GM12865 (cell line): Measurements from ENCODE around the gene EMC1.

Source experiments
- DNase-seq: peaks from one replicate; pipeline ENCODE4 v3.0.0; 2010; ENCODE audit warnings: low read depth
- H3K4me3 ChIP-seq: 2 replicates; pipeline ENCODE4 v1.5.1; 2011; ENCODE audit warnings: mild to moderate bottlenecking, low read depth, low read length, control low read depth
- TF ChIP-seq, protein P1 (sequence below): IDR thresholded peaks from 2 replicates; pipeline ENCODE4 v1.5.1; 2011; ENCODE audit warnings: low read length, control low read depth, low read depth, inconsistent platforms; ENCODE audit not compliant: insufficient read depth; ENCODE audit errors: missing control alignments

Gene EMC1

DNA sequence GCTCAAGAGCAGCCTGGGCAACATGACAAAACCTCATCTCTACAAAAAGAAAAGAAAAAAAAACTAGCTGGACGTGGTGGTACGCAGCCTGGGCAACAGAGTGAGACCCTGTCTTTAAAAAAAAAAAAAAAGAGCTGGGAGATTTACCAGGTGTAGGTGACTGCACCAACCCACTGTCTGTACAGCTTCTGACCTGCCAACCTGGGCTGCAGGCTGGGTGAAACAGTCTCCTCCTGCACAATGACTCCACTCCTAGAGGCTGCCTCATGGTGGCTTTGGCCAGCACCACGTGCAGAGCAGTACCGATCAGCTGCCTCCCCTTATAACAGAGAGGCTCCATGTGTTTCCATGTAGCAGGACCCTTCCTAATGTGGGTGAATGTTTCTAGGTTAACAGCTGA, 4.0 kb upstream of the EMC1 start:
- DNase-seq = no peak
- no peak overlapping the region for H3K4me3 ChIP-seq
- TF ChIP-seq, protein P1, sequence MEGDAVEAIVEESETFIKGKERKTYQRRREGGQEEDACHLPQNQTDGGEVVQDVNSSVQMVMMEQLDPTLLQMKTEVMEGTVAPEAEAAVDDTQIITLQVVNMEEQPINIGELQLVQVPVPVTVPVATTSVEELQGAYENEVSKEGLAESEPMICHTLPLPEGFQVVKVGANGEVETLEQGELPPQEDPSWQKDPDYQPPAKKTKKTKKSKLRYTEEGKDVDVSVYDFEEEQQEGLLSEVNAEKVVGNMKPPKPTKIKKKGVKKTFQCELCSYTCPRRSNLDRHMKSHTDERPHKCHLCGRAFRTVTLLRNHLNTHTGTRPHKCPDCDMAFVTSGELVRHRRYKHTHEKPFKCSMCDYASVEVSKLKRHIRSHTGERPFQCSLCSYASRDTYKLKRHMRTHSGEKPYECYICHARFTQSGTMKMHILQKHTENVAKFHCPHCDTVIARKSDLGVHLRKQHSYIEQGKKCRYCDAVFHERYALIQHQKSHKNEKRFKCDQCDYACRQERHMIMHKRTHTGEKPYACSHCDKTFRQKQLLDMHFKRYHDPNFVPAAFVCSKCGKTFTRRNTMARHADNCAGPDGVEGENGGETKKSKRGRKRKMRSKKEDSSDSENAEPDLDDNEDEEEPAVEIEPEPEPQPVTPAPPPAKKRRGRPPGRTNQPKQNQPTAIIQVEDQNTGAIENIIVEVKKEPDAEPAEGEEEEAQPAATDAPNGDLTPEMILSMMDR = no peak

DNA sequence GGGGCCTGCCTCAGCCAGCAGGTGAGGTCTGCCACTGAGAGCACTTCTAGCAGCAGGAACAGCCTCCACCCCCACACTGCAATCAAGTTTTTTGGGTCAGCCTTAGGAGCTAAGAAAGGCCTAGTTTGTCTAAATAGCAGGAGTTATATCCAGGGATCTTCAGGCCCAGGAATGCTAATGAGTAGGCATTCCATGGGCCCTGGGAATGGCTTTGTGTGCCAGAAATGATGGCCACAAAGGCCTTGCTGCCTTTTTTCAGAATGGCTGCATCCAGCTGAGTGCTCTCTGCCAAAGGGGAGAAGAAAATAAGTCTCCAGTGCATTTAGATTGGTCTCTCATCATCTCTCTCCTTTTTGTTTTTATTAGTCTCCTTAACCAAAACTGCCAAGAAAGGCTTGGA, 3.1 kb upstream of the EMC1 start:
- DNase-seq = no peak
- H3K4me3 ChIP-seq = no peak overlapping the region
- TF ChIP-seq, protein P1 = no peak

DNA sequence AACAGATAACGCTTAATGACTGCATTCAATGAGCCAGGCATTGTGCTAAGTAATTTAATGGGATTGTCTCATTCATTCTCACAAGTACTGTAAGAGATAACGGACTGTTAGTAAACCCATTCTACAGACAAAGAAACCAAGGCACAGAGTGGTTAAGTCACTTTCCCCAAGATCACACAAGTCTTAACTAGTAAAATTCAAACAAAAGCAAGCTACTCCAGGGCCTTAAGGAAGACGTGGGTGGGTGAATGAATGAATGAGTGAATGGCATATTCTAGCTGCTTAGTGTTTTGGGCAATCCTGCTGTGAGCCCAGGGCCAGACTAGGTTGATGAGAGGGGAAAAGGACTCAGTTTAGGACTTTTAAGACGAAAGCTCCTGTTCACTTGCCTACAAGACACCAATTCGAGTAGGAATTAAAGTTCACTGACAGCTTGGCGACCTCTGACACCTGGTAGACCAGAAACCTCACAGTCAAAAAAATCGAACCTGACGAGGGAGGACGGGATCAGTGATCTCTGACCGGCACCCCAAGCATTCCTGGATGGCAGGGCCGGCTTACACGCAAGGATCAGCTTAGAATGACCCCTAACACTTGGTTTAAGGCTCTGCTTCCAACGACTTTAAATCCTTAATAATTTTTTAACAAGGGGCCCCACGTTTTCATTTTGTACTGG, 557 bp downstream of the EMC1 start:
- TF ChIP-seq, protein P1 = no peak
- no peak for DNase-seq
- peak overlapping the region; percentile 85 for H3K4me3 ChIP-seq

DNA sequence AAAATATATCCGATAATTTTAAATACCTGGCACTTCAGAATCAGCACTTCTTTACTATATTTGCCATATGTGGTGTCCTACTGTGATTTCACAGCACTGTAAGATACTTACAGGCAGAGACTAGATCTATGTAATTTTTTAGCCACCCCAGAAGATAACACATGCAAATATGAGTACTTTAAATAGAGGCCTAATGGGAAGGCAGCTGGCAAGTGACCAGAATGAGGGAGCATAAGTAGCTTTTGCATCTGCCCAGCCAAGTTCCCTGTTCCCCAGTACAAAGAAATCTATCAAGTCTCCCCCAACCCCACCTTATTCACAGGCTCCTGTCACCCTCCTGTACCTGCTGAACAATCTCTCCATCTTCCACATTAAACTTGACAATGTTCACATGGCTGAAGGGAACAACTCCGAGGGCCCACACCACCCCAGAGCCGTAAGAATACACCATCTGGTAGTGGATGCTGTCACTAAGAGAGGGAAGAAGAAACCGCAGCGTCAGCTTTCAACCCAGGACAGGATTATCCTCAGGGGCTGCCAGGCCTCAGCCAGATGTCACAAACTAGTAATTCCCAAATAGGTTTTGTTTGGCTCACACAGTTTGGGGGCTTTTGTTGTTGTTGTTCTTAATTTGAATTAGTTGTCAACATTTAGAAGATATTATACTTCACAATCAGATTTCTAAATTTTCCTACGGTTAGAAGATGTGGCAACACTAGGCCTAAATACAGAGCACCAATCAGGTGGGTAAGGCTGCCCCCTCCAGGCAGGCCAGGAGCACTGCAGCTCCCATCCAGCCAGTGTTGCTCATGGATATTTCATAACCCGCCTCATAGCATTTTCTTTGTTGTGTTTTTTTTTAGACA, 10.4 kb downstream of the EMC1 start:
- TF ChIP-seq, protein P1 = peak; percentile 94
- DNase-seq = peak; percentile 63
- H3K4me3 ChIP-seq = no peak overlapping the region

DNA sequence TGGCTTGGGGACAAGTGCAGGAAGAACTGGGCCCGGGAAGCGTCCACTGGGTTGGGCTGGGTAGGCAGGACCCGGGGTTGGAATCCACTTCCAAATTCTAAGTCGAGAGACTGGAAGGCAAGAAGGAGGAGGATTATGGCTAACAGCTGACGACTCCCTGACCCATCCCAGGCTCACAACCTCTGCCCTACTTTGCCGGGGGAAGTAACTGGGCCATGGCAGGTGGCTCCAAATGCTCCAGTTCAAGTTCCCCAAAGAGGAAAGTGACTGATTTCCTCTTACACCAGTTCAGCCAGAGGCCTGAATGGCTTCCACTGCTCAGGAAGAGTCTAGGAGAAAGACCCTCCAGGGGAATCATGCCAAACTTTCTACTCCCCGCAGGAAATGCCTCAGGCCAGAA, 11.4 kb downstream of the EMC1 start:
- TF ChIP-seq, protein P1 = no peak
- DNase-seq = no peak
- no peak overlapping the region for H3K4me3 ChIP-seq

DNA sequence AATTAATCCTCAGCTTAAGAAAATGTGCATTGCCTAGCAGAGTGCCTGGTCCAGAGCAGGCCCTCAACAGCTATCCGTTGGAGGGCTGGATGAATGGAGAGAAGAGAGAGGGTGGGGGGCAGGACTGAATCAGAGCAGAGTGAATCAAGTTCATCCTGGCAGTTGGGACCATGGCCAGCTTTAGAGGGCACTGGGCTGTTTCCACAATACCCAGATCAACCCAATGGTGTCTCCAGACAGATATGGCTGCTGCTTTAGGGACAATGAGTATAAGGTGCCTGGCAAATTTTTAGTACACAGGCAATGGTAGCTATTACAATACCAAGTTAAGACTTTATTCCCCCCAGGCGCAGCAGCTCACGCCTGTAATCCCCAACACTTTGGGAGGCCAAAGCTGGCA, 17.1 kb downstream of the EMC1 start:
- no peak for DNase-seq
- TF ChIP-seq, protein P1 = no peak
- no peak overlapping the region for H3K4me3 ChIP-seq
